HEK293T (cell line): ENCODE results near the gene DCAF17.
"Not testable (repeated sequence)": the region's sequence is repeated elsewhere in the genome, so short reads cannot be mapped to it uniquely, and the experiment has no call there.

ENCODE experiments used
- ARNT ChIP-seq: fragments of 450-650 bp; IDR thresholded peaks from 2 replicates; pipeline ENCODE4 v1.6.1; 2017; ENCODE audit warnings: mild to moderate bottlenecking
- BHLHE40 ChIP-seq: fragments of 450-650 bp; IDR thresholded peaks from 2 replicates; pipeline ENCODE4 v1.6.1; 2016; ENCODE audit warnings: mild to moderate bottlenecking, moderate library complexity, borderline replicate concordance
- ELF4 ChIP-seq: fragments of 450-650 bp; IDR thresholded peaks from 2 replicates; pipeline ENCODE4 v1.6.1; 2017; ENCODE audit warnings: antibody characterized with exemption
- HDGF ChIP-seq: fragments of 450-650 bp; IDR thresholded peaks from 2 replicates; pipeline ENCODE4 v1.6.1; 2017; ENCODE audit warnings: antibody characterized with exemption, borderline replicate concordance

DNA sequence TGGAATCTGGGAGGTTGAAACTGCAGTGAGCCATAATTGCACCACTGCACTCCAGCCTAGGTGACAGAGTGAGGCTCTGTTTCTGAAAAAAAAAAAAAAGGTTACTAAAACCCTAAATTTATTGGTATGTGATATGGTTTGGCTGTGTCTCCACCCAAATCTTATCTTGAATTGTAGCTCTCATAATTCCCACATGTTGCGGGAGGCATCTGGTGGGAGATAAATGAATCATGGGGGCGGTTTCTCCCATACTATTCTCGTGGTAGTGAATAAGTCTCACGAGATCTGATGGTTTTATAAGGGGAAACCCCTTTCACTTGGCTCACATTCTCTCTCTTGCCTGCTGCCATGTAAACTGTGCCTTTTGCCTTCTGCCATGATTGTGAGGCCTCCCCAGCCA, 19.4 kb upstream of the DCAF17 start:
- TF ChIP-seq ARNT, ELF4, HDGF, BHLHE40: not testable (repeated sequence)
